Adrenal gland (tissue), 5 donors: ENCODE data around the gene MED19.

Experiments
- POLR2A ChIP-seq, 2 donors: fragments of 450-650 bp; IDR thresholded peaks; one replicate each; pipeline ENCODE4 v1.6.1; 2017; ENCODE audit warnings: antibody characterized with exemption in 2 of 2, mild to moderate bottlenecking in 2 of 2, moderate library complexity in 1 of 2
- TF ChIP-seq, protein P1 (sequence below), 6 experiments: fragments of 450-650 bp in 4 of 6; fragments of 200-600 bp in 2 of 6; sonication (generic) in 1 of 6; IDR thresholded peaks; 1 replicate in 5 of 6; 2 replicates in 1 of 6; pipeline versions ENCODE4 v1.5.1 to v1.8.0; 2016 to 2021; ENCODE audit warnings: antibody characterized with exemption in 6 of 6, mild to moderate bottlenecking in 2 of 6, moderate library complexity in 1 of 6
- donor health status: DM: no; HTN: no; CAD: no.

DNA sequence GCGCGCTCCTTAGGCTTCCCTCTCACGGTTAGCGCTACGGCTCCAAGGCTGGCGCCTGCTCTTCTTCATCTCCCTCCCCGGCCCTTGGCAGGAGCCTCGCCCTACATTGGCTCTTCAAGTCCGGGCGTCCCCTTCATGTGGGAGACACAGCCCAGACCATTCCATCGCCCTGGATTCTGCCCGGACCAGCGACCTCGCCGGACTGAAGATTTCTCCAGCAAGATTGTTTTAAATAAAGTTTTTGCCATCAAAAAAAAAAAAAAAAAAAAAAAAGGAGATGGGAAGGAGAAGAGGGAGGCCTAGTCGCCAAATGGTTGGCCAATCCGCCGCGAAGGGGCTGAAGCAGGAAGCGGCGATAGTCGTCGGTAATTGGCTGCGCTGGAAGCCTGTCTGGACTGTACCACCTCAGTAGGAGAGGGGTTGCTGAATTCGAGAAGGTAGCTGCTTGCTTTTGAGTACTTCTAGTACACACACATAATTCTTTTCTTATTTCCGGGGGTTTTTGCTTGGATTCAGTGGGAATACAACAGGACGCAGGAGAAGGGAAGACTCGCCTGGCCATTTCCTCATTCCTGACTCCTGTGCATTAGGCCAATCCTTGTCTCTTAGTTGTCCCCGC lies 44.8 kb downstream of the MED19 start:
- TF ChIP-seq, protein P1, sequence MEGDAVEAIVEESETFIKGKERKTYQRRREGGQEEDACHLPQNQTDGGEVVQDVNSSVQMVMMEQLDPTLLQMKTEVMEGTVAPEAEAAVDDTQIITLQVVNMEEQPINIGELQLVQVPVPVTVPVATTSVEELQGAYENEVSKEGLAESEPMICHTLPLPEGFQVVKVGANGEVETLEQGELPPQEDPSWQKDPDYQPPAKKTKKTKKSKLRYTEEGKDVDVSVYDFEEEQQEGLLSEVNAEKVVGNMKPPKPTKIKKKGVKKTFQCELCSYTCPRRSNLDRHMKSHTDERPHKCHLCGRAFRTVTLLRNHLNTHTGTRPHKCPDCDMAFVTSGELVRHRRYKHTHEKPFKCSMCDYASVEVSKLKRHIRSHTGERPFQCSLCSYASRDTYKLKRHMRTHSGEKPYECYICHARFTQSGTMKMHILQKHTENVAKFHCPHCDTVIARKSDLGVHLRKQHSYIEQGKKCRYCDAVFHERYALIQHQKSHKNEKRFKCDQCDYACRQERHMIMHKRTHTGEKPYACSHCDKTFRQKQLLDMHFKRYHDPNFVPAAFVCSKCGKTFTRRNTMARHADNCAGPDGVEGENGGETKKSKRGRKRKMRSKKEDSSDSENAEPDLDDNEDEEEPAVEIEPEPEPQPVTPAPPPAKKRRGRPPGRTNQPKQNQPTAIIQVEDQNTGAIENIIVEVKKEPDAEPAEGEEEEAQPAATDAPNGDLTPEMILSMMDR (IDR thresholded peaks at IDR 0.05), result no peak
- peak; percentile 21 to 69 for TF ChIP-seq POLR2A (IDR thresholded peaks at IDR 0.05)
